ENCODE data around the gene HSDL1. TPM values are rescaled to one million over a fixed set of nuclear protein-coding genes. Genes with fewer than 3 reads are reported as not detected.
"Not testable (repeated sequence)": the region's sequence is repeated elsewhere in the genome, so short reads cannot be mapped to it uniquely, and the experiment has no call there.

HSDL1 gene
- total RNA-seq, 1 donor from 2014 or later, result 81.7 TPM

DNA sequence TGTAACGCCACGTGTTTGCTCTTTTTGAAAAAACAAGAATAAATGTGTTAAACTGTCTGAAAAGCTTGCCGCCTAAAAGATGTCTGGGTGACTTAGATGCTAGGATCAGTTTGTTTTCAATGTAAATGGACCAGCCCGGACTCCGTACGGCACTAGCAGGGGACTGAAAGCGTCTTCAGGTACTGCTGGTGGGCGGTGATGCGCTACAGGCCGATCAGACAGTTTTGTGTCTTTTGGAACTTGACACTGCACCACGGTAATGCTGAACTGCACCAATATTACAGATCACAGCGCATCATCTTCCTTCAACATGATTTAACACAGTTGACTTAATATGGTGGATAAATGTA lies 27.5 kb downstream of the HSDL1 start:
- Mint-ChIP-seq H3K36me3 (ENCODE audit: unreplicated experiment) (no peaks in the 10 kb centered on the region), H3K4me1 (ENCODE audit: low read depth, unreplicated experiment) (peaks cover 6% of the 10 kb centered on the region), H3K27ac (ENCODE audit: unreplicated experiment) (peak overlapping the region; percentile 88), H3K9me3 (ENCODE audit: unreplicated experiment) (peaks cover 16% of the 10 kb centered on the region), H3K27me3 (ENCODE audit: unreplicated experiment) (peaks cover 4% of the 10 kb centered on the region), H3K4me3 (ENCODE audit: unreplicated experiment) (peak overlapping the region; percentile 88)
- TF ChIP-seq, protein P1, sequence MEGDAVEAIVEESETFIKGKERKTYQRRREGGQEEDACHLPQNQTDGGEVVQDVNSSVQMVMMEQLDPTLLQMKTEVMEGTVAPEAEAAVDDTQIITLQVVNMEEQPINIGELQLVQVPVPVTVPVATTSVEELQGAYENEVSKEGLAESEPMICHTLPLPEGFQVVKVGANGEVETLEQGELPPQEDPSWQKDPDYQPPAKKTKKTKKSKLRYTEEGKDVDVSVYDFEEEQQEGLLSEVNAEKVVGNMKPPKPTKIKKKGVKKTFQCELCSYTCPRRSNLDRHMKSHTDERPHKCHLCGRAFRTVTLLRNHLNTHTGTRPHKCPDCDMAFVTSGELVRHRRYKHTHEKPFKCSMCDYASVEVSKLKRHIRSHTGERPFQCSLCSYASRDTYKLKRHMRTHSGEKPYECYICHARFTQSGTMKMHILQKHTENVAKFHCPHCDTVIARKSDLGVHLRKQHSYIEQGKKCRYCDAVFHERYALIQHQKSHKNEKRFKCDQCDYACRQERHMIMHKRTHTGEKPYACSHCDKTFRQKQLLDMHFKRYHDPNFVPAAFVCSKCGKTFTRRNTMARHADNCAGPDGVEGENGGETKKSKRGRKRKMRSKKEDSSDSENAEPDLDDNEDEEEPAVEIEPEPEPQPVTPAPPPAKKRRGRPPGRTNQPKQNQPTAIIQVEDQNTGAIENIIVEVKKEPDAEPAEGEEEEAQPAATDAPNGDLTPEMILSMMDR (IDR thresholded peaks at IDR 0.05; ENCODE audit: partially characterized antibody, unreplicated experiment), result no peak
- DNase-seq, result no peak

DNA sequence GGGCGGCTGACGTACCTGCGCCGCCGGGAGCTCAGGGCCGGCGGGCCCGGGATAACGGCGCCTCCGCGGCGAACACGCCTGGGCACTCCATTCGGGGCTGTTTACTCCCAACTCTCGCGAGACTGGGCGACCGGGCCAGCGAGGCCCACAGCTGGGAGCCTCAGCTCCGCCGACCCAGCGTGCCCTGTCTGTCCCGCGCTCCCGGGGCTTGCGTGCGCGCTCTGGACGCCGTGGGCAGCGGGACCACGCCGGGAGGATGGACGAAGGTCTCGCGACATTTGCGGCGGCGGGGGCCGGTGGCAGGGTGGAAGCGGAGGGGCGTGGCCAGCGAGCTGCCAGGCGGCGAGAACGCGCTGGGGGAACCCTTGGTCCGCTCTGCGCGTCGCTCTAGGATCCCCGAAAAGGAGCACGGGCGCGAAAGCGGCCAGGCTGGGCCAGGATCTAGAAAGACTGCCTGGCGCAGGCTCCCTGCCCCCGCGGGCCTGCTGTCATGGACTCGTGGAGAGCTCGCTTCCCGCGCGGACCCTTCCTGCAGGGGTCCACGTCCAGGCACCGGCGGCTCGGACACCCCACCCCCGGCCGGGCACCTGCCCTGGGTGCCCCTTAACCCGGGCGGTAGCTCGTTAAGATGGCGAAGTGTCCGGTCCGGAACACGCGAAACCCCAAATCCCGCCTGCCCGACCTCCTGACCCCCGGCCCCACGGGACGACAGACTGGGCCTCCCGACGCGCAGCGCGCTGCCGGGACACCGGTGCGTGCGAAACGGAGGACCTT lies 28.1 kb downstream of the HSDL1 start, which contains the start of gene MBTPS1:
Gene MBTPS1, minus strand, starts transcription at position 223 of the 774 bp plus-strand sequence. CDS start 15,159 bp downstream, outside the sequence.
- Mint-ChIP-seq H3K36me3 (ENCODE audit: unreplicated experiment) (no peaks in the 10 kb centered on the region), H3K4me3 (ENCODE audit: unreplicated experiment) (peak within 1 kb of the TSS; percentile 98), H3K27me3 (ENCODE audit: unreplicated experiment) (peaks cover 4% of the 10 kb centered on the region), H3K4me1 (ENCODE audit: low read depth, unreplicated experiment) (peaks cover 6% of the 10 kb centered on the region), H3K9me3 (ENCODE audit: unreplicated experiment) (peaks cover 16% of the 10 kb centered on the region), H3K27ac (ENCODE audit: unreplicated experiment) (peak within 1 kb of the TSS; percentile 98)
- TF ChIP-seq, protein P1 (IDR thresholded peaks at IDR 0.05; ENCODE audit: partially characterized antibody, unreplicated experiment), result no peak
- peak; percentile 99 for DNase-seq

DNA sequence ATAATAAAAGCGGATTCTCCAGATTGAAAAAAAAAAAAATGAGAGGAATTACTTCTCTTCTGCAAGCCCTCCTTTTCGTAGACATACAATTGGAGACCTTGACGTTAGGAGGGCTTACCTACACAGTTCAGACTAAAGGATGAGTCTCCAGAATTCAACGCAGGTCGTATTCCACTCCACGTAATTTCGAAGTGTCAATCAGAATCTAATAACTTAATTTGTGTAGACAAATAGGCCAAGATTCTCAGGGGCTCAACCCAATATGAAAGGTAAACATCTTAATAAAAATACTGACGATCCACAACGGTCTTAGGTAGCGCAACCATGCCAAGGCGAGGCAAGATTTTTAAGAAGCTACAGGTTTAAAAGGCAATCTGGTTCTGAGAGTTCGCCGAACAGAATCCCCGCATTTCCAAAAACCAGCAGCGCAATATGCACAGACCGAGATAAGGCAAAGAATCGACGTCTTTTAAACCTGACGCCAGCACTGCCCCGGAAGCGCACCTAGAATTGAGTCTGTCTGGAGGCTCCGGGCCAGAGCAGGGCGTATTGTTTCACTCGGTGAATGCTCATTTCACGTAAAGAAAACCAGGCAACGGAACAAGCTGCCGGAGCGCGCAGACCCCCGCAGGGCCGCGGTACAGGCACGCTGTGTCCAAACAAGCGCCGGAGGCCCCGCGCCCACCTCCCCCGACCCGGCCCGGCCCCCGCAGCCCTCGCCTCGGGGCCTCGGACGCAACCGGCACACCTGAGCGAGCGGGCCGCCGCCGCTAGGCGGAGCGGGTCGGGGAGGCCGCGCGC lies 28.9 kb downstream of the HSDL1 start:
- Mint-ChIP-seq H3K27me3 (ENCODE audit: unreplicated experiment) (peaks cover 4% of the 10 kb centered on the region), H3K36me3 (ENCODE audit: unreplicated experiment) (no peaks in the 10 kb centered on the region), H3K27ac (ENCODE audit: unreplicated experiment) (peak overlapping the region; percentile 98), H3K9me3 (ENCODE audit: unreplicated experiment) (peaks cover 16% of the 10 kb centered on the region), H3K4me3 (ENCODE audit: unreplicated experiment) (peak overlapping the region; percentile 98), H3K4me1 (ENCODE audit: low read depth, unreplicated experiment) (peaks cover 6% of the 10 kb centered on the region)
- no peak for DNase-seq
- TF ChIP-seq, protein P1 (IDR thresholded peaks at IDR 0.05; ENCODE audit: partially characterized antibody, unreplicated experiment), result peak; percentile 61

DNA sequence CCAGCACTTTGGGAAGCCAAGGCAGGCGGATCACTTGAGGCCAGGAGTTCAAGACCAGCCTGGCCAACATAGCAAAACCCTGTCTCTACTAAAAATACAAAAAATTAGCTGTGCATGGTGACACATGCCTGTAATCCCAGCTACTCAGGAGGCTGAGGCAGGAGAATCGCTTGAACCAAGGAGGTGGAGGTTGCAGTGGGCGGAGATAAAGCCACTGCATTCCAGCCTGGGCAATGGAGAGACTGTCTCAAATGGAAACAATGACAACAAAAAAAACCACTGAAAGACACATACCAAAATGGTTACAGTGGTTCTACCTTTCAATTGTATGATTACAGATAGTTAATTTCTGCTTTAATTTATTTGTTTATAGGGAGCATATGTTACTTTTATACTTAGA lies 33.0 kb downstream of the HSDL1 start:
- not testable (repeated sequence) for H3K36me3 Mint-ChIP-seq (ENCODE audit: unreplicated experiment); H3K9me3 Mint-ChIP-seq (ENCODE audit: unreplicated experiment); H3K27me3 Mint-ChIP-seq (ENCODE audit: unreplicated experiment); H3K4me3 Mint-ChIP-seq (ENCODE audit: unreplicated experiment); DNase-seq; H3K27ac Mint-ChIP-seq (ENCODE audit: unreplicated experiment)
- H3K4me1 Mint-ChIP-seq (ENCODE audit: low read depth, unreplicated experiment), result peaks cover 23% of the 10 kb centered on the region

DNA sequence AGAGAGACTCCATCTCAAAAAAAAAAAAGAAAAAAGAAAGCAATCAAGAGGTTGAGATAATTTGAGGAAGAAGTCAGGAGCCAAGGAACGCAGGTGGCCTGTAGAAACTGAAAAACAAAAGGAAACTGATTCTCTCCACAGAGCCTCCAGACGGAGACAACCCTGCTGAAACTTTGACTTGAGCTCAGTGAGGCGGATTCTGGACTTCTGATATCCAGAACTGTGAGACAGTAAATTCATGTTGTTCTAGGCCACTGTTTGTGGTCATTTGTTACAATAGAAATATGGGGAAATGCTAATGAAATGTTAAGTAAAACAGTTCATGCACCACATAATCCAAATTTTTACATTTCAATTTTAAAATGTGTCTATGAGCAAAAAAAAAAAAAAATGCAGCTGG lies 33.5 kb downstream of the HSDL1 start:
- H3K9me3 Mint-ChIP-seq (ENCODE audit: unreplicated experiment), result peaks cover 9% of the 10 kb centered on the region
- no peak overlapping the region for H3K27ac Mint-ChIP-seq (ENCODE audit: unreplicated experiment)
- H3K4me1 Mint-ChIP-seq (ENCODE audit: low read depth, unreplicated experiment), result peaks cover 28% of the 10 kb centered on the region
- no peaks in the 10 kb centered on the region for H3K36me3 Mint-ChIP-seq (ENCODE audit: unreplicated experiment)
- TF ChIP-seq, protein P1 (IDR thresholded peaks at IDR 0.05; ENCODE audit: partially characterized antibody, unreplicated experiment), result no peak
- H3K27me3 Mint-ChIP-seq (ENCODE audit: unreplicated experiment), result peaks cover 5% of the 10 kb centered on the region
- DNase-seq, result no peak
- no peak overlapping the region for H3K4me3 Mint-ChIP-seq (ENCODE audit: unreplicated experiment)

Measured in glutamatergic neuron (in vitro differentiated cells).